Endothelial cell of umbilical vein (primary cell): ENCODE data around the gene GNB1. TPM values are rescaled to one million over a fixed set of nuclear protein-coding genes. Genes with fewer than 3 reads are reported as not detected.

ENCODE experiments used
- BruUV-seq: library from RNA; stranded (reverse); fragments of 400-500 nt; replicated peaks from 2 replicates; lab custom pipeline; 2021; lab: Mats Ljungman, UMichigan
- CTCF ChIA-PET: fragments of 300-600, 350-600 bp; sonication (Branson Sonifier 250); formaldehyde crosslinking; loops from one replicate; lab custom pipeline; 2021; ENCODE audit warnings: antibody characterized with exemption, inconsistent platforms; lab: Charles Lee
- POLR2A ChIA-PET: fragments of 300-600, 350-600 bp; sonication (Branson Sonifier 250); formaldehyde crosslinking; loops from one replicate; lab custom pipeline; 2021; ENCODE audit warnings: antibody characterized with exemption, inconsistent platforms; lab: Charles Lee
- DNase-seq: peaks from one replicate; pipeline ENCODE4 v3.0.0-alpha.2; 2011; ENCODE audit warnings: low read depth, low spot score
- FAIRE-seq: peaks from 2 replicates; lab custom pipeline; 2011; peaks lifted over from hg19 to GRCh38; lab: Jason Lieb, UNC
- H2AFZ ChIP-seq: 2 replicates; pipeline ENCODE4 v1.6.0; 2012; ENCODE audit warnings: low read depth, low read length, control low read depth, inconsistent platforms
- H3K27ac ChIP-seq: 2 replicates; pipeline ENCODE4 v1.5.1; 2011; ENCODE audit warnings: low read depth, mild to moderate bottlenecking, control low read depth, low read length, moderate library complexity; ENCODE audit not compliant: insufficient read depth
- H3K27me3 ChIP-seq, 2 experiments: 2 replicates each; pipeline versions ENCODE4 v1.6.0 to v1.6.1; 2011; ENCODE audit warnings: low read length in 2 of 2, mixed read lengths in 1 of 2; ENCODE audit not compliant: control insufficient read depth in 2 of 2, insufficient read depth in 2 of 2
- H3K36me3 ChIP-seq, 2 experiments: 2 replicates in 1 of 2; 3 replicates in 1 of 2; pipeline ENCODE4 v1.5.1; 2011; ENCODE audit warnings: low read length in 2 of 2, mild to moderate bottlenecking in 1 of 2, moderate library complexity in 1 of 2; ENCODE audit not compliant: control insufficient read depth in 2 of 2, insufficient read depth in 2 of 2; ENCODE audit errors: extremely low read depth in 1 of 2
- H3K4me1 ChIP-seq: 3 replicates; pipeline ENCODE4 v1.5.1; 2011; ENCODE audit warnings: mild to moderate bottlenecking, low read length; ENCODE audit not compliant: control insufficient read depth, insufficient read depth; ENCODE audit errors: extremely low read depth
- H3K4me2 ChIP-seq: 2 replicates; pipeline ENCODE4 v1.6.1; 2011; ENCODE audit warnings: low read length, control low read depth, mixed read lengths; ENCODE audit not compliant: insufficient read depth
- H3K4me3 ChIP-seq, 3 experiments: fragments of 200-600 bp in 1 of 3; sonication (generic), shearing (Covaris generic) in 1 of 3; replicated peaks in 1 of 3; 2 replicates each; pipeline ENCODE4 v1.5.1; 2011 to 2016; ENCODE audit warnings: control low read depth in 3 of 3, low read length in 3 of 3, mild to moderate bottlenecking in 2 of 3, inconsistent platforms in 1 of 3, low read depth in 1 of 3, moderate library complexity in 1 of 3; ENCODE audit not compliant: insufficient read depth in 1 of 3
- H3K79me2 ChIP-seq: 2 replicates; pipeline ENCODE4 v1.6.0; 2012; ENCODE audit warnings: low read length, inconsistent platforms; ENCODE audit not compliant: control insufficient read depth, insufficient read depth
- H3K9ac ChIP-seq: replicated peaks from 2 replicates; pipeline ENCODE3; 2011; ENCODE audit warnings: low read length, control low read depth; ENCODE audit not compliant: insufficient read depth; ENCODE audit errors: extremely low read depth
- H3K9me1 ChIP-seq: replicated peaks from 3 replicates; pipeline ENCODE4 v1.6.0; 2011; ENCODE audit warnings: mild to moderate bottlenecking, low read length; ENCODE audit not compliant: control insufficient read depth, insufficient read depth; ENCODE audit errors: extremely low read depth
- H3K9me3 ChIP-seq: replicated peaks from 2 replicates; pipeline ENCODE4 v1.5.1; 2012; ENCODE audit warnings: low read length, inconsistent platforms; ENCODE audit not compliant: control insufficient read depth, insufficient read depth
- H4K20me1 ChIP-seq: replicated peaks from 2 replicates; pipeline ENCODE3; 2011; ENCODE audit warnings: mild to moderate bottlenecking, low read length; ENCODE audit not compliant: control insufficient read depth, insufficient read depth; ENCODE audit errors: extremely low read depth
- EZH2 ChIP-seq: IDR thresholded peaks from 2 replicates; pipeline ENCODE4 v1.6.1; 2012; ENCODE audit warnings: borderline replicate concordance, low read depth, mild to moderate bottlenecking, moderate library complexity, low read length, inconsistent platforms; ENCODE audit not compliant: severe bottlenecking
- FOS ChIP-seq: IDR thresholded peaks from 2 replicates; pipeline ENCODE4 v1.6.1; 2011; ENCODE audit warnings: mild to moderate bottlenecking, low read length, moderate library complexity, borderline replicate concordance; ENCODE audit not compliant: insufficient read depth
- JUN ChIP-seq: IDR thresholded peaks from 2 replicates; pipeline ENCODE4 v1.6.1; 2011; ENCODE audit warnings: borderline replicate concordance, low read depth; ENCODE audit not compliant: insufficient read length, insufficient read depth
- MYC ChIP-seq: IDR thresholded peaks from one replicate; pipeline ENCODE4 v1.6.1; 2011; ENCODE audit warnings: mild to moderate bottlenecking, low read depth, low read length
- POLR2A ChIP-seq: IDR thresholded peaks from 2 replicates; pipeline ENCODE4 v1.6.1; 2012; ENCODE audit warnings: low read depth, mild to moderate bottlenecking, control low read depth, low read length
- dilution Hi-C: fragments of 300-500 bp; cut with MboI; formaldehyde crosslinking; loops from one replicate; pipeline ENCODE4 v1.15.0; 2019; ENCODE audit warnings: low sequenced_read_pairs; ENCODE audit not compliant: extremely low pct_ligation_motif_present
- intact Hi-C: fragments of 100-400 bp; cut with micrococcal nuclease; formaldehyde crosslinking; loops from one replicate; pipeline ENCODE4 v1.10.0; 2022
- polyA plus RNA-seq, 4 experiments: library from polyadenylated mRNA; depleted of rRNA in 3 of 4; stranded (reverse) in 3 of 4; unstranded in 1 of 4; fragments of >200 nt; gene quantifications; 2 replicates each; pipeline versions ENCODE4 v1.2.1 to v1.2.3, GENCODE V29; 2011 to 2012; ENCODE audit warnings: missing spikeins in 1 of 4
- total RNA-seq: library from RNA; stranded (reverse); gene quantifications from 2 replicates; pipeline ENCODE4 v1.2.3, GENCODE V29; 2021
- TF ChIP-seq, protein P1 (sequence below), 2 donors: IDR thresholded peaks; 1 replicate in 1 of 2; 2 replicates in 1 of 2; pipeline ENCODE4 v1.5.1; 2011; ENCODE audit warnings: low read length in 2 of 2, mild to moderate bottlenecking in 2 of 2, moderate library complexity in 2 of 2, control low read depth in 1 of 2, inconsistent platforms in 1 of 2, low read depth in 1 of 2; ENCODE audit not compliant: insufficient read depth in 1 of 2; ENCODE audit errors: extremely low read depth in 1 of 2

GNB1 gene
- total and polyA plus RNA-seq, 2 donors (not counting 3 experiments of a cell fraction or from before 2014, with no cell fraction given): 501 to 529 TPM

DNA sequence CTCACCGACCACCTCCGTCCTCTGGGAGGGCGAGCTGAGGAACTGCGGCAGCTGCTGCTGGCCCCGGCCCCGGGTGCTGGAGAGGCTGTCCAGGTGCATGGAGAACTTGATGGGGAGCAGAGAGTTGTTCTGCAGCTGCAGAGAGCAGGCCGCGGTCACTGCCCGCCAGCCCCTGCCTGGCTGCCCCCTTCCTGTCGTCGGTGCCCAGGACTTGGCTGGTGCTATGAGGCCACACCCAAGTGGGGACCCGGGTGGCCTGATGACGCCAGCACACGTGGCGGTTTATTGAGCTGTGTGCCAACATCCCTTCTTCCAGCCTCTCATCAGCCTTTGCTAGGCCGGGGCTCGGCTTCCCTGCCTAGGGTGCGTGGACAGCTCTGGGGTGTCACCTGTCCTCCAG, 33.5 kb upstream of the GNB1 start:
- no TSS peak for BruUV-seq
- Histone ChIP-seq H3K9ac (no peak overlapping the region), H3K9me3 (no peaks in the 10 kb centered on the region), H2AFZ (no peak overlapping the region), H4K20me1 (no peaks in the 10 kb centered on the region), H3K27ac (no peak overlapping the region), H3K27me3 (no peaks in the 10 kb centered on the region), H3K36me3 (no peaks in the 10 kb centered on the region), H3K4me2 (no peak overlapping the region), H3K4me3 (no peak overlapping the region), H3K79me2 (no peaks in the 10 kb centered on the region), H3K9me1 (no peaks in the 10 kb centered on the region), H3K4me1 (no peaks in the 10 kb centered on the region)
- FAIRE-seq: no peak
- intact Hi-C loops: no loop called here
- ChIA-PET POLR2A (no interaction called here), CTCF (interaction anchor here (1.0 kb wide), 1 partner anchor 15 kb away, joined by 3 read pairs; no protein-coding TSS in a partner anchor)
- dilution Hi-C loops: no loop called here
- DNase-seq: no peak
- TF ChIP-seq FOS: no peak
- TF ChIP-seq EZH2: no peak
- no peak for TF ChIP-seq JUN
- TF ChIP-seq, protein P1, sequence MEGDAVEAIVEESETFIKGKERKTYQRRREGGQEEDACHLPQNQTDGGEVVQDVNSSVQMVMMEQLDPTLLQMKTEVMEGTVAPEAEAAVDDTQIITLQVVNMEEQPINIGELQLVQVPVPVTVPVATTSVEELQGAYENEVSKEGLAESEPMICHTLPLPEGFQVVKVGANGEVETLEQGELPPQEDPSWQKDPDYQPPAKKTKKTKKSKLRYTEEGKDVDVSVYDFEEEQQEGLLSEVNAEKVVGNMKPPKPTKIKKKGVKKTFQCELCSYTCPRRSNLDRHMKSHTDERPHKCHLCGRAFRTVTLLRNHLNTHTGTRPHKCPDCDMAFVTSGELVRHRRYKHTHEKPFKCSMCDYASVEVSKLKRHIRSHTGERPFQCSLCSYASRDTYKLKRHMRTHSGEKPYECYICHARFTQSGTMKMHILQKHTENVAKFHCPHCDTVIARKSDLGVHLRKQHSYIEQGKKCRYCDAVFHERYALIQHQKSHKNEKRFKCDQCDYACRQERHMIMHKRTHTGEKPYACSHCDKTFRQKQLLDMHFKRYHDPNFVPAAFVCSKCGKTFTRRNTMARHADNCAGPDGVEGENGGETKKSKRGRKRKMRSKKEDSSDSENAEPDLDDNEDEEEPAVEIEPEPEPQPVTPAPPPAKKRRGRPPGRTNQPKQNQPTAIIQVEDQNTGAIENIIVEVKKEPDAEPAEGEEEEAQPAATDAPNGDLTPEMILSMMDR (IDR thresholded peaks at IDR 0.05; ENCODE audit: extremely low read depth in 1 of 2, insufficient read depth in 1 of 2, low read depth in 1 of 2, low read length in 2 of 2): no peak
- TF ChIP-seq POLR2A: no peak
- TF ChIP-seq MYC: no peak
